ENCODE data around the gene TCAIM. TPM values are rescaled to one million over a fixed set of nuclear protein-coding genes. Genes with fewer than 3 reads are reported as not detected.

TCAIM gene
- total RNA-seq, 2 experiments from 2014 or later = 2.9 to 4.2 TPM

GRCh38 chr3:44355362-44356033, 16.9 kb downstream of the TCAIM start:
- H3K27ac Mint-ChIP-seq = no peak overlapping the region
- no peaks in the 10 kb centered on the region for H3K27me3 Mint-ChIP-seq
- ATAC-seq (ENCODE audit: poor library complexity) (no peak), DNase-seq (no peak)
- no peak overlapping the region for H3K4me3 Mint-ChIP-seq
- Histone ChIP-seq H3K27me3 (ENCODE audit: control insufficient read depth in 1 of 2, insufficient read depth in 2 of 2, low read length in 2 of 2) (no peaks in the 10 kb centered on the region), H3K36me3 (ENCODE audit: insufficient read depth, low read length) (peaks cover 5% of the 10 kb centered on the region), H3K4me1 (ENCODE audit: insufficient read depth, low read length) (no peaks in the 10 kb centered on the region), H3K9me3 (ENCODE audit: control insufficient read depth in 1 of 2, insufficient read depth in 1 of 2, low read length in 2 of 2) (no peaks in the 10 kb centered on the region), H3K4me3 (ENCODE audit: low read length) (no peak overlapping the region), H3K27ac (ENCODE audit: low read depth in 1 of 2, low read length in 2 of 2) (no peak overlapping the region)
- ChIA-PET POLR2A (no interaction called here), CTCF (no interaction called here)
- peaks cover 55% of the 10 kb centered on the region for H3K36me3 Mint-ChIP-seq (ENCODE audit: low read depth)
- TF ChIP-seq CTCF (IDR thresholded peaks at IDR 0.05) = no peak
- H3K9me3 Mint-ChIP-seq = no peaks in the 10 kb centered on the region
- intact Hi-C loops (cut with DNase I, micrococcal nuclease) = no loop called here
- H3K4me1 Mint-ChIP-seq (ENCODE audit: low read depth) = peaks cover under 1% of the 10 kb centered on the region

GRCh38 chr3:44359146-44359751, 20.7 kb downstream of the TCAIM start:
- Mint-ChIP-seq H3K27ac (no peak overlapping the region), H3K4me3 (no peak overlapping the region), H3K36me3 (ENCODE audit: low read depth) (peaks cover 54% of the 10 kb centered on the region), H3K4me1 (ENCODE audit: low read depth) (no peaks in the 10 kb centered on the region), H3K9me3 (no peaks in the 10 kb centered on the region), H3K27me3 (no peaks in the 10 kb centered on the region)
- ChIA-PET POLR2A (no interaction called here), CTCF (no interaction called here)
- Histone ChIP-seq H3K4me1 (ENCODE audit: insufficient read depth, low read length) (no peaks in the 10 kb centered on the region), H3K27ac (ENCODE audit: low read depth in 1 of 2, low read length in 2 of 2) (no peak overlapping the region), H3K9me3 (ENCODE audit: control insufficient read depth in 1 of 2, insufficient read depth in 1 of 2, low read length in 2 of 2) (no peaks in the 10 kb centered on the region), H3K36me3 (ENCODE audit: insufficient read depth, low read length) (peaks cover 10% of the 10 kb centered on the region), H3K27me3 (ENCODE audit: control insufficient read depth in 1 of 2, insufficient read depth in 2 of 2, low read length in 2 of 2) (no peaks in the 10 kb centered on the region), H3K4me3 (ENCODE audit: low read length) (no peak overlapping the region)
- intact Hi-C loops (cut with DNase I, micrococcal nuclease) = no loop called here
- DNase-seq (no peak), ATAC-seq (ENCODE audit: poor library complexity) (no peak)
- TF ChIP-seq CTCF (IDR thresholded peaks at IDR 0.05) = no peak

GRCh38 chr3:44363591-44363990, 25.0 kb downstream of the TCAIM start:
- CTCF ChIA-PET = interaction anchor here (0.6 kb wide), 1 partner anchor 534 kb away, joined by 3 read pairs; no protein-coding TSS in a partner anchor
- no peak overlapping the region for H3K4me3 ChIP-seq (ENCODE audit: low read length)
- no peak for TF ChIP-seq CTCF (IDR thresholded peaks at IDR 0.05)
- Mint-ChIP-seq H3K36me3 (ENCODE audit: low read depth) (peaks cover 44% of the 10 kb centered on the region), H3K9me3 (no peaks in the 10 kb centered on the region), H3K4me1 (ENCODE audit: low read depth) (no peaks in the 10 kb centered on the region), H3K27ac (no peak overlapping the region), H3K4me3 (no peak overlapping the region), H3K27me3 (no peaks in the 10 kb centered on the region)
- POLR2A ChIA-PET = no interaction called here
- H3K9me3 ChIP-seq (ENCODE audit: control insufficient read depth in 1 of 2, insufficient read depth in 1 of 2, low read length in 2 of 2) = no peaks in the 10 kb centered on the region
- no peak overlapping the region for H3K27ac ChIP-seq (ENCODE audit: low read depth in 1 of 2, low read length in 2 of 2)
- ATAC-seq (ENCODE audit: poor library complexity) = no peak
- no peaks in the 10 kb centered on the region for H3K4me1 ChIP-seq (ENCODE audit: insufficient read depth, low read length)
- no peak for DNase-seq
- H3K27me3 ChIP-seq (ENCODE audit: control insufficient read depth in 1 of 2, insufficient read depth in 2 of 2, low read length in 2 of 2) = no peaks in the 10 kb centered on the region
- intact Hi-C loops (cut with DNase I, micrococcal nuclease) = no loop called here
- peaks cover 12% of the 10 kb centered on the region for H3K36me3 ChIP-seq (ENCODE audit: insufficient read depth, low read length)

Measured in CD4-positive, alpha-beta T cell (primary cell).